ENCODE measurements around the gene AKR1D1.
"Not testable (repeated sequence)": the region's sequence is repeated elsewhere in the genome, so short reads cannot be mapped to it uniquely, and the experiment has no call there.

AKR1D1 gene

GRCh38 chr7:138091032-138091431 is 14.8 kb downstream of the AKR1D1 start:
- Histone ChIP-seq H3K9ac (ENCODE audit: low read length) (no peak overlapping the region), H3K9me2 (replicated peaks; ENCODE audit: insufficient read depth, low read length) (no peaks in the 10 kb centered on the region), H4K20me1 (ENCODE audit: insufficient read depth, low read length) (no peaks in the 10 kb centered on the region), H3K4me2 (ENCODE audit: low read depth, low read length) (no peak overlapping the region), H3F3A (ENCODE audit: insufficient read depth, low read length) (no peaks in the 10 kb centered on the region), H3K36me3 (replicated peaks; ENCODE audit: insufficient read depth, low read length) (no peaks in the 10 kb centered on the region), H3K4me3 (ENCODE audit: low read length) (no peak overlapping the region), H2AFZ (ENCODE audit: low read length) (no peak overlapping the region), H3K4me1 (ENCODE audit: low read length) (0 out of 2 replicates have a peak, but pooled peaks cover 4% of the 10 kb centered on the region), H3K9me3 (replicated peaks; ENCODE audit: insufficient read depth, low read length) (no peaks in the 10 kb centered on the region), H3K27me3 (replicated peaks; ENCODE audit: insufficient read depth, low read length) (no peaks in the 10 kb centered on the region), H3K27ac (ENCODE audit: low read length) (no peak overlapping the region), H3K79me2 (ENCODE audit: low read length) (no peaks in the 10 kb centered on the region)
- DNase-seq = peak; percentile 23
- TF ChIP-seq EZH2phosphoT487 (IDR thresholded peaks at IDR 0.05; ENCODE audit: low read length) = no peak
- TF ChIP-seq CTCF (IDR thresholded peaks at IDR 0.05; ENCODE audit: low read length) = no peak
- no peak for TF ChIP-seq EZH2 (optimal IDR thresholded peaks at IDR 0.05; ENCODE audit: low read depth, low read length)

- H3F3A ChIP-seq (ENCODE audit: insufficient read depth, low read length); H3K9me3 ChIP-seq (replicated peaks; ENCODE audit: insufficient read depth, low read length); H3K4me1 ChIP-seq (ENCODE audit: low read length); H4K20me1 ChIP-seq (ENCODE audit: insufficient read depth, low read length); H3K27ac ChIP-seq (ENCODE audit: low read length); H3K4me3 ChIP-seq (ENCODE audit: low read length); H3K27me3 ChIP-seq (replicated peaks; ENCODE audit: insufficient read depth, low read length); H3K9ac ChIP-seq (ENCODE audit: low read length); H3K4me2 ChIP-seq (ENCODE audit: low read depth, low read length); H2AFZ ChIP-seq (ENCODE audit: low read length); H3K9me2 ChIP-seq (replicated peaks; ENCODE audit: insufficient read depth, low read length); H3K36me3 ChIP-seq (replicated peaks; ENCODE audit: insufficient read depth, low read length); H3K79me2 ChIP-seq (ENCODE audit: low read length); DNase-seq: not testable (repeated sequence)
These were observed 15.6 kb downstream of the AKR1D1 start for GRCh38 chr7:138091840-138092239.

GRCh38 chr7:138092486-138093028 is 16.3 kb downstream of the AKR1D1 start:
- Histone ChIP-seq H3K4me1 (ENCODE audit: low read length) (0 out of 2 replicates have a peak, but pooled peaks cover 4% of the 10 kb centered on the region), H3K9me2 (replicated peaks; ENCODE audit: insufficient read depth, low read length) (no peaks in the 10 kb centered on the region), H3F3A (ENCODE audit: insufficient read depth, low read length) (no peaks in the 10 kb centered on the region), H3K9ac (ENCODE audit: low read length) (no peak overlapping the region), H3K4me3 (ENCODE audit: low read length) (no peak overlapping the region), H4K20me1 (ENCODE audit: insufficient read depth, low read length) (no peaks in the 10 kb centered on the region), H2AFZ (ENCODE audit: low read length) (no peak overlapping the region), H3K27ac (ENCODE audit: low read length) (no peak overlapping the region), H3K36me3 (replicated peaks; ENCODE audit: insufficient read depth, low read length) (no peaks in the 10 kb centered on the region), H3K4me2 (ENCODE audit: low read depth, low read length) (no peak overlapping the region), H3K9me3 (replicated peaks; ENCODE audit: insufficient read depth, low read length) (no peaks in the 10 kb centered on the region), H3K79me2 (ENCODE audit: low read length) (no peaks in the 10 kb centered on the region), H3K27me3 (replicated peaks; ENCODE audit: insufficient read depth, low read length) (no peaks in the 10 kb centered on the region)
- TF ChIP-seq EZH2 (optimal IDR thresholded peaks at IDR 0.05; ENCODE audit: low read depth, low read length) (no peak), CTCF (IDR thresholded peaks at IDR 0.05; ENCODE audit: low read length) (no peak), EZH2phosphoT487 (IDR thresholded peaks at IDR 0.05; ENCODE audit: low read length) (no peak)
- no peak for DNase-seq
